Measurements from ENCODE around the gene IL4R. TPM values are rescaled to one million over a fixed set of nuclear protein-coding genes. Genes with fewer than 3 reads are reported as not detected.
A peak's percentile ranks its signal among the peaks of the same experiment; 100 is the strongest.

The IL4R gene
- total and polyA plus RNA-seq, 2 of the 13 experiments (the other 11 are each of a cell fraction or from before 2014, with no cell fraction given): 15.9 to 49.6 TPM

GRCh38 chr16:27268376-27269299 lies 45.1 kb upstream of the IL4R start, which contains the start of gene NSMCE1 (continued):
- TF ChIP-seq ZSCAN5A (CRISPR knock-in tag; IDR thresholded peaks at IDR 0.05; ENCODE audit: borderline replicate concordance) (peak; percentile 93), HOXA9 (CRISPR knock-in tag; IDR thresholded peaks at IDR 0.05; ENCODE audit: borderline replicate concordance) (peak; percentile 78; the same call in 1 of the 2 replicates), KLF12 (CRISPR knock-in tag; IDR thresholded peaks at IDR 0.05; ENCODE audit: borderline replicate concordance) (peak; percentile 59; the same call in 1 of the 2 replicates), ZBTB8A (CRISPR knock-in tag; IDR thresholded peaks at IDR 0.05; ENCODE audit: borderline replicate concordance, low read depth) (no peak), RARG (CRISPR knock-in tag; IDR thresholded peaks at IDR 0.05; ENCODE audit: low read depth) (no peak), ZNF574 (CRISPR knock-in tag; IDR thresholded peaks at IDR 0.05) (peak; percentile 87), MNT (IDR thresholded peaks at IDR 0.05) (no peak), TCF7L2 (IDR thresholded peaks at IDR 0.05; ENCODE audit: low read depth, low read length) (no peak), HINFP (CRISPR knock-in tag; IDR thresholded peaks at IDR 0.05; ENCODE audit: low read depth) (no peak), ZMAT3 (CRISPR knock-in tag; conservative IDR thresholded peaks at IDR 0.05) (0 out of 2 replicates have a peak, but pooled peaks have one; percentile 33), ZFP37 (CRISPR knock-in tag; IDR thresholded peaks at IDR 0.05; ENCODE audit: borderline replicate concordance) (0 out of 2 replicates have a peak, but pooled peaks have one; percentile 49), SP2 (CRISPR knock-in tag; IDR thresholded peaks at IDR 0.05) (peak; percentile 99), ZNF335 (CRISPR knock-in tag; IDR thresholded peaks at IDR 0.05) (no peak), BRF2 (CRISPR knock-in tag; IDR thresholded peaks at IDR 0.05) (no peak), STAT6 (CRISPR knock-in tag; IDR thresholded peaks at IDR 0.05; ENCODE audit: borderline replicate concordance) (no peak; the same call in 1 of the 2 replicates)

Measured in HepG2 (cell line).